Erythroblast (primary cell): ENCODE data around the gene ANO6.

ENCODE experiments used
- GATA1 ChIP-seq: IDR thresholded peaks from 2 replicates; pipeline ENCODE4 v1.6.1; 2011; ENCODE audit warnings: low read depth, mild to moderate bottlenecking, control low read depth, low read length, moderate library complexity
- POLR2A ChIP-seq: IDR thresholded peaks from 2 replicates; pipeline ENCODE4 v1.6.1; 2011; ENCODE audit warnings: mild to moderate bottlenecking, low read length

GRCh38 chr12:45350861-45351260 lies 135.0 kb downstream of the ANO6 start:
- no peak for TF ChIP-seq POLR2A
- no peak for TF ChIP-seq GATA1
